GM12873 (cell line): ENCODE data around the gene ZFC3H1.

ENCODE experiments used
- TF ChIP-seq, protein P1 (sequence below): IDR thresholded peaks from 2 replicates; pipeline ENCODE4 v1.5.1; 2012; ENCODE audit warnings: low read depth, mild to moderate bottlenecking, moderate library complexity, low read length, control low read depth; ENCODE audit not compliant: insufficient read depth; ENCODE audit errors: missing control alignments

The ZFC3H1 gene

DNA sequence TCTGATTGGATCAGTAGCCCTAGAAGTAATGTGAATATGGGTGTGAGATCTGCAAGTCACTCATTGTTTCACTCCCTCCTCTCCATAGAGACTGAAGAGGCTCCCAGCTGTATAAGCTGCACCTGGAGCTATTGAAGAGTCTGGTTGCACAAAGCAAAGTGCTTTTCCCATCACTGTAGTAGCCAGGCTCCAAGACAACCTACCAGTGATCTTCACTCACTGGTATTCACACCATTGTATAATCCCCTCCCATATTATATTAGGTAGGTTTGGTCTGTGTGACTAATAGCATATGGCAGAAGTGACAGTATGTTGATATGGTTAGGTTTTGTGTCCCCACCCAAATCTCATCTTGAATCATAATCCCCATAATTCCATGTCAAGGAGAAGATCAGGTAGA lies 64.4 kb downstream of the ZFC3H1 start:
- TF ChIP-seq, protein P1, sequence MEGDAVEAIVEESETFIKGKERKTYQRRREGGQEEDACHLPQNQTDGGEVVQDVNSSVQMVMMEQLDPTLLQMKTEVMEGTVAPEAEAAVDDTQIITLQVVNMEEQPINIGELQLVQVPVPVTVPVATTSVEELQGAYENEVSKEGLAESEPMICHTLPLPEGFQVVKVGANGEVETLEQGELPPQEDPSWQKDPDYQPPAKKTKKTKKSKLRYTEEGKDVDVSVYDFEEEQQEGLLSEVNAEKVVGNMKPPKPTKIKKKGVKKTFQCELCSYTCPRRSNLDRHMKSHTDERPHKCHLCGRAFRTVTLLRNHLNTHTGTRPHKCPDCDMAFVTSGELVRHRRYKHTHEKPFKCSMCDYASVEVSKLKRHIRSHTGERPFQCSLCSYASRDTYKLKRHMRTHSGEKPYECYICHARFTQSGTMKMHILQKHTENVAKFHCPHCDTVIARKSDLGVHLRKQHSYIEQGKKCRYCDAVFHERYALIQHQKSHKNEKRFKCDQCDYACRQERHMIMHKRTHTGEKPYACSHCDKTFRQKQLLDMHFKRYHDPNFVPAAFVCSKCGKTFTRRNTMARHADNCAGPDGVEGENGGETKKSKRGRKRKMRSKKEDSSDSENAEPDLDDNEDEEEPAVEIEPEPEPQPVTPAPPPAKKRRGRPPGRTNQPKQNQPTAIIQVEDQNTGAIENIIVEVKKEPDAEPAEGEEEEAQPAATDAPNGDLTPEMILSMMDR, result no peak

DNA sequence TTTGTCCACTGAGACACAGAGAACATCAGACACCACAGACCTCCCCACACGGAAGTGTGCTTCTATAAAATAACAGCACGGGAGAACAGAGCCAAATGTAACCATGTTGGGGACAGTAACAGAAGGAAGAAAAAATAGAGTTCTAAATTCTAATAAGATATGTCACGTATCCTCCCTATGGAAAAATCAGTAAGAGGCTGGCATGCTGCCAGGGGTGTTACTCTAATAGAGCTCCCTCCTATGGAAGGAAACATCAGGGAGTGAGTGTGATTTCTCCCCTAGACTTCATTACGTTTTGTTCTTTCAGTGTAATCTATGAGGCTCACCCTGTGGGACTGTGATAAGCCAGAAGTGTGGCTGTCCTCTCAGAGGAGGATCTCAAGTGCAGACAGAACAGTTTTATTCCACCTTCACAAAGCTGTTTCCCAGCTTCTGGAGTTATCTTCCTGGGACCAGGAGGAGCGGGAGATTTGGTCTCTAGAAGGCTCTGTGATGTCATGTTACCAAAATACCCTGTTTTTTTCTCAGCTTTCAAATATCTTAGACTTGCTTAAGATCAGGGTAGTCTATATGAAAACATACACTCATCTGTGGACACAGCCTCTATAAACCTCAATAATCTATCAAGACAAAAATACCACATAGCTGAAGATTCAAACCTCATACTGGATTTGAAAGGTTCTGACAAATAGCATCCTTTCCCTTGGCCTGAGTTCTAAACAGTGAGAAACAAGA lies 69.3 kb downstream of the ZFC3H1 start:
- TF ChIP-seq, protein P1, result no peak

DNA sequence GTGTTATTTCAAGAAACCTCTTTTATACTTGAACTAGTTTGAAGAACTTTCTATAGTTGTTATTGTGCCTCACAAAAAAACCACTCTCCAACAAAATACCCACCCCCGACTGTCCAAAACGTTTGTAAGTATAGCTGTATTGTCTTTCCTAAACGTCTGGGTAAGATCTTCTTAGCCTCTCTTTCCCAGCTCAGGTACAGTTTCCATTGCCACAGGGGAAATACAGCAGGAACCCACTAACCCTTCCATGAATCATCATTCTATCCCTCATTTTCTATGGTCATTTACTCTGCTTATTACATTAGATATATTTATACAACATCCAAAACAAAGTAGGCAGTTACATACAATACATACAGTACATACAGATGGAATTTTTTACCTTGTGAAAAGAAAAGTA lies 70.8 kb downstream of the ZFC3H1 start:
- TF ChIP-seq, protein P1, result no peak

DNA sequence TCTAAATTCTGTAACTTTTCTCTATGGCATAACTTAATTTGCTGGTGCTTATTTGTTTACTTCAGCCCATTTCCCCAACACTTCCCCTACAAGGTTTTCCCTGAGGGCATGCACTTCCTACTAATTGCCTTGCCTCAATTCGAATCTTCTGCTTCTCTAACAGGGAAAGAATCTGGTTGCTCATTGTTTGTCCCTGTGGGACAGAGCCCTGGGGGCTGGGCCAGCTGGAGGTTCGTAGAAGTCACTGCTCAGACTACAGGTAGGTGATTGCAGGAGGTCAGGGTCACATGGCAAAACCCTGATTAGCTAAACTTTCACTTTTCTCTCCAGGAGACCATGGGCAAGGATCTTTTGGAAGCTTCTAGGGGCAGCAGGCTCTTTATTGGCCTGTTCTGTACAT lies 72.0 kb downstream of the ZFC3H1 start:
- TF ChIP-seq, protein P1, result no peak

- TF ChIP-seq, protein P1, result no peak
Observed at GRCh38 chr12:71589478-71589881, 74.2 kb downstream of the ZFC3H1 start.

GRCh38 chr12:71587012-71587411 lies 76.6 kb downstream of the ZFC3H1 start:
- TF ChIP-seq, protein P1, result no peak

DNA sequence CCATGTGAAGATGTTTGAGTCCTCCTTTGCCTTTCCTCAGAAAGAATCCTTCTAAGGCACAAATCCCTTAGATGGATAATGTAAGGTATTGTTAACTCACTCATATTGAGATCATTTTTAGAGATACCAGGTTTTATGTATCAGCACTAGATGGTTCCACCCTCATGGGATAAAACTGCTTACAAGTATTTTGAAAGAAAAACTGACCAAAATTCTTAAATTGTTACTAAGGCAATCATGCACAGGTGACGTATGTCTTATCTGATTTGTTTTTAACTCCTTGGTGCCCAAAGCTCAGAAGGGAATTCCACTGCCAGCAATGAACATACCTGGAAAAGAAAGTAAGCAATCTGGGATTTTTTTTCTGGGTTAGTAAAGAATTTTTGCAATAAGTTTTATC lies 78.4 kb downstream of the ZFC3H1 start:
- TF ChIP-seq, protein P1, result no peak
